ENCODE results near the gene PRKG1. TPM values are rescaled to one million over a fixed set of nuclear protein-coding genes. Genes with fewer than 3 reads are reported as not detected.

The PRKG1 gene
- total RNA-seq, 6 experiments from 2014 or later = 1.1 to 2.0 (median 1.3) TPM

GRCh38 chr10:51759896-51760534 is 685.7 kb downstream of the PRKG1 start:
- 23% methylated on average over 4 of the region's 4 CpGs for WGBS (ENCODE audit: insufficient coverage, low coverage, low lambda C conversion rate, missing lambda C conversion rate)
- no peak overlapping the region for H3K4me3 ChIP-seq
- intact Hi-C loops (cut with DNase I) = no loop called here

DNA sequence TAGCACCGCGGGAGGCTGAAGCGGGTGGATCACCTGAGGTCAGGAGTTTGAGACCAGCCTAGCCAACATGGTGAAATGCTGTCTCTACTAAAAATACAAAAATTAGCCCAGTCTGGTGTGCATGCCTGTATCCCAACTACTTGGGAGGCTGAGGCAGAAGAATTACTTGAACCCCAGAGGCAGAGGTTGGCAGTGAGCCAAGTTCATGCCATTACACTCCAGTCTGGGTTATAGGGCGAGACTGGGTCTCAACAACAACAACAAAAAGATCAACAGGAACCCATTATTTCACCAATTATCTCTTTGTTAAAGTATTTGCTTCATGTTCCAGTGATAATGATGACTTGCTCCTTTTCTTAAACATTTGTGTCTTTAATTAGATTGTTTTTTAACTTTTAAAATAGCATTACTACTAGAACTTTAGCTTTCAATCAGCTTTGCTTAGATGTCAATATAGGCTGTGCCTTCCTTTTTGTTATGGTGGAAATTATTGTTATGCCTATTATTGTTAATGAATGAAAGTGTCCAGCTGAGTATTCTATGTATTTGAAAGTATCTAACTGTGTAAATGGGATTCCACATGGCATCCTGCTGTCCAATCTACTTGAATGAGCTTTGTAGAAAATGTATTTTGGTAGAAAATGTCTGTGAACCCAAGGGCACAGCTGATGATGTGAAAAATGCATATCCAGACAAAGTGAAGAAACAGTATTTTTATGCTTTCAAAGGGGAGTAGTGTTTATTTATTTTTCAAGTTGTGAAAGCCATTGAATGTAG is 686.8 kb downstream of the PRKG1 start:
- DNase-seq = no peak
- WGBS (ENCODE audit: insufficient coverage, low coverage, low lambda C conversion rate, missing lambda C conversion rate) = 73% methylated on average over 4 of the region's 4 CpGs
- no peak overlapping the region for H3K4me3 ChIP-seq
- no peaks in the 10 kb centered on the region for H3K27me3 ChIP-seq
- no peak for TF ChIP-seq CTCF (IDR thresholded peaks at IDR 0.05)
- no peak for TF ChIP-seq POLR2A (IDR thresholded peaks at IDR 0.05)
- no peak for ATAC-seq
- intact Hi-C loops (cut with DNase I) = no loop called here
- no peaks in the 10 kb centered on the region for H3K36me3 ChIP-seq
- H3K9me3 ChIP-seq = no peaks in the 10 kb centered on the region
- no peak overlapping the region for H3K27ac ChIP-seq
- no peaks in the 10 kb centered on the region for H3K4me1 ChIP-seq

More at GRCh38 chr10:51759896-51760534, 685.7 kb downstream of the PRKG1 start:
- no peaks in the 10 kb centered on the region for H3K36me3 ChIP-seq
- no peaks in the 10 kb centered on the region for H3K9me3 ChIP-seq
- H3K27me3 ChIP-seq = no peaks in the 10 kb centered on the region
- no peak overlapping the region for H3K27ac ChIP-seq
- no peak for ATAC-seq
- TF ChIP-seq POLR2A (IDR thresholded peaks at IDR 0.05) (no peak), CTCF (IDR thresholded peaks at IDR 0.05) (no peak)
- no peaks in the 10 kb centered on the region for H3K4me1 ChIP-seq
- no peak for DNase-seq

DNA sequence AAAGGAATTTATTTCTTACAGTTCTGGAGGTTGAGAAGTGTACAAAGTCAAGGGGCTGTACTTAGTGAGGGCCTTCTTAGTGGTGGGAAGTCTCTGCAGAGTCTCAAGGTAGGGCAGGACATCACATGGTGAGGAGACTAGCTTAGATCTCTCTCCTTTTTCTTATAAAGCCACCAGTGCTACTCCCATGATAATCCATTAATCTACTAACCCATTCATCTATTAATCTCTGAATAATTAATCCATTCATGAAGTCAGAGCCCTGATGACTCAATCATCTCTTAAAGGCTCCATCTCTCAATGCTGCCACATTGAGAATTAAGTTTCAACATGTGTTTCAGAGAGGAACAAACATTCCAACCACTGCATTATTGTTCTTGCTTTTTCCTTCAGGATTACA is 689.5 kb downstream of the PRKG1 start:
- TF ChIP-seq CTCF (IDR thresholded peaks at IDR 0.05) = no peak
- TF ChIP-seq POLR2A (IDR thresholded peaks at IDR 0.05) = no peak
- Histone ChIP-seq H3K4me3 (no peak overlapping the region), H3K27me3 (no peaks in the 10 kb centered on the region), H3K9me3 (no peaks in the 10 kb centered on the region), H3K27ac (no peak overlapping the region), H3K4me1 (no peaks in the 10 kb centered on the region), H3K36me3 (no peaks in the 10 kb centered on the region)
- DNase-seq (no peak), ATAC-seq (no peak)
- intact Hi-C loops (cut with DNase I) = no loop called here

DNA sequence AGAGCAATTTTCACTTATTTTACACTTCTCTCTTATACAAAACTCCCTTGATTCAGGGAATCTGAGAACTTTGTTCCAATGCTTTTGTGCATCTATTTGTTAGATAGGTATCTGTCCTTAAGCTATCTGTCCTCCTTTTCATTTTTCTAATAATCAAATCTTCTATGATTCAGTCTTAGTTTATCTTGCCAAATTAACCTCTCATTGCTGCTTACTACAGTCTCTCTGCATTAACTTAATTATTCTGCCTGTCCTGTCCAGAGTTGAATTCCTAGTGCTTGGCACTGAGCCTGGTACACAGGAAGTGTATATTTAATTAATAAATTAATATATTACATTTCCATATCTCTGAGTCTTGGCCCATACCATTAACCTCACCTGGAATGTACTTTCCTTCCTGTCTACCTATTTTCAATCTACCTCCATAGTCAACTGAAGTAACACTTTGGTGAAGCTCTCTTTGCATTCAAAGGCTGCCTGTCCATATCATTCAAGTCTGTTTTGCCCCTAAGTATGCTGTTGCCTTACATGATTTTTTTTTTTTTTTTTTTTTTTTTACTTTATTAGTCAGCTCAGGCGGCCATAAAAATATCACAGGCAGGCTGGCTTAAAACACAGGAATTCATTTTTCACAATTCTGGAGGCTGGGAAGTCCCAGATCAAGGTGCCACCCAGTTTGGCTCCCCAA is 691.1 kb downstream of the PRKG1 start:
- intact Hi-C loops (cut with DNase I) = no loop called here

More for the DNA sequence above, 691.1 kb downstream of the PRKG1 start:
- Histone ChIP-seq H3K27ac (no peak overlapping the region), H3K9me3 (no peaks in the 10 kb centered on the region), H3K27me3 (no peaks in the 10 kb centered on the region), H3K4me1 (no peaks in the 10 kb centered on the region), H3K36me3 (no peaks in the 10 kb centered on the region), H3K4me3 (no peak overlapping the region)
- DNase-seq = no peak
- 55% methylated on average over 1 of the region's 1 CpG for WGBS (ENCODE audit: insufficient coverage, low coverage, low lambda C conversion rate, missing lambda C conversion rate)
- no peak for TF ChIP-seq POLR2A (IDR thresholded peaks at IDR 0.05)
- no peak for TF ChIP-seq CTCF (IDR thresholded peaks at IDR 0.05)
- no peak for ATAC-seq
